EL (cell line): ENCODE results near the gene GPAT2.
"Not testable (repeated sequence)": the region's sequence is repeated elsewhere in the genome, so short reads cannot be mapped to it uniquely, and the experiment has no call there.

Experiments used
- DNase-seq: peaks from one replicate; pipeline ENCODE4 v3.0.0-alpha.2; 2016

GPAT2 gene

GRCh38 chr2:96034792-96035191 is at the start of gene GPAT2:
TSS of gene GPAT2 (minus strand) at chr2:96034916. CDS start at chr2:96032359, 2,557 bp downstream.
- DNase-seq: not testable (repeated sequence)

- DNase-seq: no peak
Measured at GRCh38 chr2:96083989-96084857, 49.5 kb upstream of the GPAT2 start.

- DNase-seq: no peak
Measured at GRCh38 chr2:96083064-96083939, 48.6 kb upstream of the GPAT2 start.

- no peak for DNase-seq
Measured at GRCh38 chr2:96082211-96083063, 47.7 kb upstream of the GPAT2 start.

GRCh38 chr2:96081042-96081441 is 46.3 kb upstream of the GPAT2 start:
- DNase-seq: no peak

- no peak for DNase-seq
Measured at GRCh38 chr2:96075199-96075771, 40.6 kb upstream of the GPAT2 start.

- DNase-seq: no peak
Measured at GRCh38 chr2:96074156-96074555, 39.4 kb upstream of the GPAT2 start.

- no peak for DNase-seq
Measured at GRCh38 chr2:96073170-96073775, 38.6 kb upstream of the GPAT2 start.

- DNase-seq: no peak
Measured at GRCh38 chr2:96072746-96073145, 38.0 kb upstream of the GPAT2 start.

- not testable (repeated sequence) for DNase-seq
Measured at GRCh38 chr2:96071977-96072491, 37.3 kb upstream of the GPAT2 start.

- not testable (repeated sequence) for DNase-seq
Measured at GRCh38 chr2:96071087-96071976, 36.6 kb upstream of the GPAT2 start.

GRCh38 chr2:96070351-96070750 is 35.6 kb upstream of the GPAT2 start:
- DNase-seq: not testable (repeated sequence)

GRCh38 chr2:96069878-96070277 is 35.2 kb upstream of the GPAT2 start:
- not testable (repeated sequence) for DNase-seq

GRCh38 chr2:96067902-96068581 is 33.3 kb upstream of the GPAT2 start:
- DNase-seq: not testable (repeated sequence)

GRCh38 chr2:96067098-96067660 is 32.5 kb upstream of the GPAT2 start:
- not testable (repeated sequence) for DNase-seq

GRCh38 chr2:96066511-96066910 is 31.8 kb upstream of the GPAT2 start:
- DNase-seq: not testable (repeated sequence)

- not testable (repeated sequence) for DNase-seq
Measured at GRCh38 chr2:96065954-96066353, 31.2 kb upstream of the GPAT2 start.

- DNase-seq: no peak
Measured at GRCh38 chr2:96065381-96065930, 30.7 kb upstream of the GPAT2 start.

GRCh38 chr2:96064760-96065159 is 30.0 kb upstream of the GPAT2 start:
- DNase-seq: not testable (repeated sequence)
